ENCODE results near the gene RBMS1. TPM values are rescaled to one million over a fixed set of nuclear protein-coding genes. Genes with fewer than 3 reads are reported as not detected.

RBMS1 gene
- total RNA-seq, 4 donors from 2014 or later = 13.5 to 31.6 (median 23.0) TPM

DNA sequence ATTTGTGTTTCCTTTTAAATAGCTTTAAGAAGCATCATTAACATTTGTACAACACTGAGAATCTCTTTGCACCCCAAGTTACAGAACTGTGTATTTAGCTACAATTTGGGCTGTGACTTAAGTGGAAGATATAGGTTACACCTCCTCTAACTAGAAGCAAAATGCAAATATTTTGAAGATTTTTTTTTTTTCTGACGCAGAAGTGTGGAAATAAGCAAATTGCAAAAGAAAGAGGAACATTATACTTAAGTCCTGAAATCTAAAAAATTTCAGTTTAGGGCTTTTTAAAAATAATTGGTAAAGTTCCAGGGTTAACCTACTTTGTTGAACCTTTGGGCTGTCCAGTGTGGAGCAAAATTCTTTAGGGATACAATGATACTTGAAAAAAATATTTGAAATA, 41.4 kb upstream of the RBMS1 start:
- peaks cover 0 to 3% (median 0%) of the 10 kb centered on the region in 4 donors for H3K4me1 ChIP-seq
- no peak for TF ChIP-seq CTCF (IDR thresholded peaks at IDR 0.05)
- TF ChIP-seq EP300 (IDR thresholded peaks at IDR 0.05; ENCODE audit: low read depth) = no peak
- no peak for TF ChIP-seq POLR2A (IDR thresholded peaks at IDR 0.05)
- TF ChIP-seq POLR2AphosphoS5 (IDR thresholded peaks at IDR 0.05) = no peak
- no peaks in the 10 kb centered on the region for H3K9me3 ChIP-seq
- no peak overlapping the region for H3K27ac ChIP-seq
- no peaks in the 10 kb centered on the region for H3K36me3 ChIP-seq
- H3K4me3 ChIP-seq = no peak overlapping the region
- WGBS, 2 donors (ENCODE audit: low coverage in 1 of 2) = 87 to 90% methylated on average over 1 of the region's 1 CpG
- intact Hi-C loops (cut with DNase I; ENCODE audit: low total_unique reads) (no loop called here), in situ Hi-C loops (cut with MboI; ENCODE audit: low pct_ligation_motif_present in 1 of 4, low pct_unique_long_range_greater_than_20kb in 1 of 4, low sequenced_read_pairs in 3 of 4) (no loop called here)
- no peaks in the 10 kb centered on the region for H3K27me3 ChIP-seq
- DNase-seq = no peak

DNA sequence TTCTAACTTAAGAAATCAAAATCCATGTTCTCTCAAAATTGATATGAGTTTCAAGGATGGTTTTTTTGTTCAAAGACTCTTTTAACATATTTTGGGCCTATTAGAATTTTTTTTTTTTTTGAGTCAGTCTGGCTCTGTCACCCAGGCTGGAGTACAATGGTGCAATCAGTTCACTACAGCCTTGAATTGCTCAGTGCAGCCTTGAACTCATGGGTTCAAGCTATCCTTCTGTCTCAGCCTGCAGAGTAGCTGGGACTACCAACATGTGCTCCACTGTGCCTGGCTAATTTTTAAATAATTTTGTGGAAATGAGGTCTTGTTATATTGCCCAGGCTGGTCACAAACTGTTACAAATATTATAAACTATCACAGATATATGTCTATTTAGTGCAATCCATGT, 40.6 kb upstream of the RBMS1 start:
- Histone ChIP-seq H3K9me3 (no peaks in the 10 kb centered on the region), H3K4me3 (no peak overlapping the region), H3K27me3 (no peaks in the 10 kb centered on the region), H3K4me1 (peaks cover 0 to 3% (median 0%) of the 10 kb centered on the region in 4 donors), H3K27ac (no peak overlapping the region), H3K36me3 (no peaks in the 10 kb centered on the region)
- DNase-seq = no peak
- intact Hi-C loops (cut with DNase I; ENCODE audit: low total_unique reads) (no loop called here), in situ Hi-C loops (cut with MboI; ENCODE audit: low pct_ligation_motif_present in 1 of 4, low pct_unique_long_range_greater_than_20kb in 1 of 4, low sequenced_read_pairs in 3 of 4) (no loop called here)
- TF ChIP-seq EP300 (IDR thresholded peaks at IDR 0.05; ENCODE audit: low read depth) = no peak
- no peak for TF ChIP-seq POLR2A (IDR thresholded peaks at IDR 0.05)

- intact Hi-C loops (cut with DNase I; ENCODE audit: low total_unique reads) = no loop called here
- no peaks in the 10 kb centered on the region for H3K9me3 ChIP-seq
- no peak for TF ChIP-seq POLR2AphosphoS5 (IDR thresholded peaks at IDR 0.05)
- no peak for TF ChIP-seq EP300 (IDR thresholded peaks at IDR 0.05; ENCODE audit: low read depth)
- no peak for TF ChIP-seq POLR2A (IDR thresholded peaks at IDR 0.05)
- TF ChIP-seq CTCF (IDR thresholded peaks at IDR 0.05) = no peak
- H3K4me1 ChIP-seq = peaks cover 0 to 3% (median 0%) of the 10 kb centered on the region in 4 donors
- H3K27me3 ChIP-seq = no peaks in the 10 kb centered on the region
- no peak overlapping the region for H3K4me3 ChIP-seq
- no peaks in the 10 kb centered on the region for H3K36me3 ChIP-seq
- WGBS, 2 donors (ENCODE audit: low coverage in 1 of 2) = 64 to 65% methylated on average over 2 of the region's 2 CpGs
- H3K27ac ChIP-seq = no peak overlapping the region
- no peak for DNase-seq
- in situ Hi-C loops (cut with MboI; ENCODE audit: low pct_ligation_motif_present in 1 of 4, low pct_unique_long_range_greater_than_20kb in 1 of 4, low sequenced_read_pairs in 3 of 4) = no loop called here
These were observed 39.9 kb upstream of the RBMS1 start for GRCh38 chr2:160533482-160533881.

DNA sequence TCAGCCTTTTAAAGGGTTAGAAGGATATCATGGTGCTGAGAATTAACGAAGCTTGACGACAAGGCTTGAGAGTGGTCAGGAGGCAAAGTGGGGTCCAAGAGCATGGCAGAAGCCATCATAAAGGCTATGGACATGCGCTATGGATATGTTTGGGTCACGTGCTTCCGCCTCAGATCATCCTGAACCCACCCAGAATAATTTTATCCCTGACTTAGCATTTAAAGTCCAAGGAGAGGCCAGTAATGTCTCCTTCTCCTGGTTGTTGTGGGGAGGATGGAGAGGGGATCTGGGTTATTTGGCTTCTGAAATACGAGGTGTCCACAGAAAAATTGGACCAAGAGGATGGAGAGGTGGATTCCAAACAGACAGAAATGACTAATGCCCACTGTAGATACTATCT, 38.8 kb upstream of the RBMS1 start:
- intact Hi-C loops (cut with DNase I; ENCODE audit: low total_unique reads) = no loop called here
- H3K27ac ChIP-seq = no peak overlapping the region
- H3K4me1 ChIP-seq = peaks cover 0 to 3% (median 0%) of the 10 kb centered on the region in 4 donors
- no peaks in the 10 kb centered on the region for H3K9me3 ChIP-seq
- TF ChIP-seq CTCF (IDR thresholded peaks at IDR 0.05) (no peak), POLR2AphosphoS5 (IDR thresholded peaks at IDR 0.05) (no peak), POLR2A (IDR thresholded peaks at IDR 0.05) (no peak), EP300 (IDR thresholded peaks at IDR 0.05; ENCODE audit: low read depth) (no peak)
- H3K4me3 ChIP-seq = no peak overlapping the region
- no peaks in the 10 kb centered on the region for H3K27me3 ChIP-seq
- 79 to 94% methylated on average over 6 of the region's 6 CpGs for WGBS, 2 donors (ENCODE audit: low coverage in 1 of 2)
- no peak for DNase-seq
- in situ Hi-C loops (cut with MboI; ENCODE audit: low pct_ligation_motif_present in 1 of 4, low pct_unique_long_range_greater_than_20kb in 1 of 4, low sequenced_read_pairs in 3 of 4) = no loop called here
- H3K36me3 ChIP-seq = no peaks in the 10 kb centered on the region

- no peak for TF ChIP-seq CTCF (IDR thresholded peaks at IDR 0.05)
- TF ChIP-seq POLR2A (IDR thresholded peaks at IDR 0.05) = no peak
- TF ChIP-seq POLR2AphosphoS5 (IDR thresholded peaks at IDR 0.05) = no peak
- no peak for TF ChIP-seq EP300 (IDR thresholded peaks at IDR 0.05; ENCODE audit: low read depth)
- DNase-seq = no peak
- WGBS, 2 donors (ENCODE audit: low coverage in 1 of 2) = 69 to 70% methylated on average over 4 of the region's 4 CpGs
- Histone ChIP-seq H3K36me3 (no peaks in the 10 kb centered on the region), H3K4me1 (no peaks in the 10 kb centered on the region), H3K9me3 (no peaks in the 10 kb centered on the region), H3K27me3 (no peaks in the 10 kb centered on the region), H3K27ac (no peak overlapping the region), H3K4me3 (no peak overlapping the region)
- in situ Hi-C loops (cut with MboI; ENCODE audit: low pct_ligation_motif_present in 1 of 4, low pct_unique_long_range_greater_than_20kb in 1 of 4, low sequenced_read_pairs in 3 of 4) = no loop called here
- intact Hi-C loops (cut with DNase I; ENCODE audit: low total_unique reads) = no loop called here
These were observed 29.5 kb upstream of the RBMS1 start for GRCh38 chr2:160522951-160523710.
